DND-41 (cell line): Measurements from ENCODE around the gene CCDC69.

Experiments
- EZH2 ChIP-seq: IDR thresholded peaks from 3 replicates; pipeline ENCODE4 v1.6.1; 2012; ENCODE audit warnings: borderline replicate concordance, low read depth, mild to moderate bottlenecking, moderate library complexity, low read length, inconsistent platforms; ENCODE audit not compliant: severe bottlenecking
- TF ChIP-seq, protein P1 (sequence below): IDR thresholded peaks from 2 replicates; pipeline ENCODE4 v1.5.1; 2012; ENCODE audit warnings: borderline replicate concordance, low read length, moderate library complexity, mild to moderate bottlenecking; ENCODE audit not compliant: poor library complexity, severe bottlenecking; ENCODE audit errors: extremely low read depth

DNA sequence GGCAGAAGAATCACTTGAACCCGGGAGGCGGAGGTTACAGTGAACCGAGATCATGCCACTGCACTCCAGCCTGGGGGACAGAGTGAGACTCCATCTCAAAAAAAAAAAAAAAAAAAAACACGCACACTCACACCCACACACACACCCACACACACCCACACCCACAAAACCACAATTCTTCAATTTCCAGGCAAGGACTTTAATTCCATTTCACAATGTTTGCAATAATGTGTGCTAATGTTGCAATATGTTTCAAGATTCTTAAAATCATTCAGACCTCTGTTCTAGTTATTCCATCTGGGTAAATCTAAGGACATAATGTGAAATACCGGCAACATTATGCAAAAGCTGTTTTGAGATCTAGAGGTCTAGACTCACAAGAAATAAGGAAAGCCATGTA is 28.3 kb downstream of the CCDC69 start:
- TF ChIP-seq, protein P1, sequence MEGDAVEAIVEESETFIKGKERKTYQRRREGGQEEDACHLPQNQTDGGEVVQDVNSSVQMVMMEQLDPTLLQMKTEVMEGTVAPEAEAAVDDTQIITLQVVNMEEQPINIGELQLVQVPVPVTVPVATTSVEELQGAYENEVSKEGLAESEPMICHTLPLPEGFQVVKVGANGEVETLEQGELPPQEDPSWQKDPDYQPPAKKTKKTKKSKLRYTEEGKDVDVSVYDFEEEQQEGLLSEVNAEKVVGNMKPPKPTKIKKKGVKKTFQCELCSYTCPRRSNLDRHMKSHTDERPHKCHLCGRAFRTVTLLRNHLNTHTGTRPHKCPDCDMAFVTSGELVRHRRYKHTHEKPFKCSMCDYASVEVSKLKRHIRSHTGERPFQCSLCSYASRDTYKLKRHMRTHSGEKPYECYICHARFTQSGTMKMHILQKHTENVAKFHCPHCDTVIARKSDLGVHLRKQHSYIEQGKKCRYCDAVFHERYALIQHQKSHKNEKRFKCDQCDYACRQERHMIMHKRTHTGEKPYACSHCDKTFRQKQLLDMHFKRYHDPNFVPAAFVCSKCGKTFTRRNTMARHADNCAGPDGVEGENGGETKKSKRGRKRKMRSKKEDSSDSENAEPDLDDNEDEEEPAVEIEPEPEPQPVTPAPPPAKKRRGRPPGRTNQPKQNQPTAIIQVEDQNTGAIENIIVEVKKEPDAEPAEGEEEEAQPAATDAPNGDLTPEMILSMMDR: no peak
- TF ChIP-seq EZH2: no peak
